ENCODE results near the gene MAP3K14. TPM values are rescaled to one million over a fixed set of nuclear protein-coding genes. Genes with fewer than 3 reads are reported as not detected.

The MAP3K14 gene
- polyA plus RNA-seq, 1 of the 3 experiments (the other 2 are of a cell fraction) = 11.9 TPM

DNA sequence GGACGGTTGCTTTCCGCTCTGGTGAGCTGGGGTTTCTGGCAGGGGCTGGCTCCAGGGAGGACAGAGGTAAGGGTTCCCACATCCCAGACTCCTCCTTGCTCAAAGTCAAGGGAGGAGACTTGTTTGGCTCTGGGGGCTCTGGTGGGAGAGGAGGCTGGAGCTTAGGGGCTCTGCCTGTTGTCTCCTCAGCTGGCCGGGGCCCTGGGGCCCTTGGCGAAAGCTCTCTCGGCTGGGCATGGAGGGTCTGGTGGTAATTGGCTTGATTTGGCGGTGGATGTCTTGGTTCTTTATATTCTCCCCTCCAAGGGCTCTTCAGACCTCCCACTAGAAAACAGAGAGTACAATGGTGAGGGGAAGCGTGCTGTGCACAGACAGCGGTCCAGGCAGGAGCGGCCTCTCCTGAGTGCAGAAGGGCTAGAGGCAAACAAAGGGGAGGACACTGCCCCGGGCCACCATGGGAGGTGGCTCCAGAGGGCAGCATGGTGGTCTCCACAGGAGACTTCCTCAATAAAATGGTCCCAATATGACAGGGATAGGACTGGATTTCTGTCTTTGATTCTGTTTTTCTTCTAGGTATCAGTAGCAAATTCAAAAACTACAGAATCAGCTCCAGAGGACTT lies 49.3 kb downstream of the MAP3K14 start:
- ChIA-PET CTCF (interaction anchor here (1.1 to 3.3 kb wide), 5 partner anchors 9 to 132 kb away, joined by 3 to 15 read pairs (median 7); partner anchors contain the start of gene ACBD4), POLR2A (no interaction called here)
- no peaks in the 10 kb centered on the region for H3K9me2 ChIP-seq
- H3K4me1 ChIP-seq (ENCODE audit: control insufficient read depth in 1 of 2, insufficient read depth in 2 of 2, low read depth in 1 of 2, low read length in 1 of 2) = peaks cover 0 to 9% of the 10 kb centered on the region in 2 experiments; a peak in 2 of 4 replicates
- H3K27ac ChIP-seq (ENCODE audit: low read depth in 2 of 2, low read length in 1 of 2) = peak overlapping the region in 1 of 2 experiments; percentile 84; a peak in 1 of 4 replicates
- peaks cover 34% of the 10 kb centered on the region for H4K20me1 ChIP-seq (ENCODE audit: insufficient read depth)
- no peaks in the 10 kb centered on the region for H3K79me2 ChIP-seq (ENCODE audit: insufficient read depth)
- H3K27me3 ChIP-seq (ENCODE audit: insufficient read depth) = no peaks in the 10 kb centered on the region
- no peaks in the 10 kb centered on the region for H3K9me3 ChIP-seq
- no peak for TF ChIP-seq CHD2 (IDR thresholded peaks at IDR 0.05; ENCODE audit: low read length, partially characterized antibody)
- TF ChIP-seq NRF1 (IDR thresholded peaks at IDR 0.05; ENCODE audit: low read depth, low read length) = no peak
- TF ChIP-seq, protein P1, sequence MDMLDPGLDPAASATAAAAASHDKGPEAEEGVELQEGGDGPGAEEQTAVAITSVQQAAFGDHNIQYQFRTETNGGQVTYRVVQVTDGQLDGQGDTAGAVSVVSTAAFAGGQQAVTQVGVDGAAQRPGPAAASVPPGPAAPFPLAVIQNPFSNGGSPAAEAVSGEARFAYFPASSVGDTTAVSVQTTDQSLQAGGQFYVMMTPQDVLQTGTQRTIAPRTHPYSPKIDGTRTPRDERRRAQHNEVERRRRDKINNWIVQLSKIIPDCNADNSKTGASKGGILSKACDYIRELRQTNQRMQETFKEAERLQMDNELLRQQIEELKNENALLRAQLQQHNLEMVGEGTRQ (IDR thresholded peaks at IDR 0.05; ENCODE audit: borderline replicate concordance, low read depth, low read length) = no peak
- no peak for TF ChIP-seq RAD21 (IDR thresholded peaks at IDR 0.05; ENCODE audit: low read length)
- TF ChIP-seq SIN3A (IDR thresholded peaks at IDR 0.05; ENCODE audit: borderline replicate concordance, low read depth, low read length) = no peak
- TF ChIP-seq NFIC (IDR thresholded peaks at IDR 0.05; ENCODE audit: borderline replicate concordance) = no peak
- TF ChIP-seq JUND (IDR thresholded peaks at IDR 0.05) = no peak
- TF ChIP-seq, protein P2, sequence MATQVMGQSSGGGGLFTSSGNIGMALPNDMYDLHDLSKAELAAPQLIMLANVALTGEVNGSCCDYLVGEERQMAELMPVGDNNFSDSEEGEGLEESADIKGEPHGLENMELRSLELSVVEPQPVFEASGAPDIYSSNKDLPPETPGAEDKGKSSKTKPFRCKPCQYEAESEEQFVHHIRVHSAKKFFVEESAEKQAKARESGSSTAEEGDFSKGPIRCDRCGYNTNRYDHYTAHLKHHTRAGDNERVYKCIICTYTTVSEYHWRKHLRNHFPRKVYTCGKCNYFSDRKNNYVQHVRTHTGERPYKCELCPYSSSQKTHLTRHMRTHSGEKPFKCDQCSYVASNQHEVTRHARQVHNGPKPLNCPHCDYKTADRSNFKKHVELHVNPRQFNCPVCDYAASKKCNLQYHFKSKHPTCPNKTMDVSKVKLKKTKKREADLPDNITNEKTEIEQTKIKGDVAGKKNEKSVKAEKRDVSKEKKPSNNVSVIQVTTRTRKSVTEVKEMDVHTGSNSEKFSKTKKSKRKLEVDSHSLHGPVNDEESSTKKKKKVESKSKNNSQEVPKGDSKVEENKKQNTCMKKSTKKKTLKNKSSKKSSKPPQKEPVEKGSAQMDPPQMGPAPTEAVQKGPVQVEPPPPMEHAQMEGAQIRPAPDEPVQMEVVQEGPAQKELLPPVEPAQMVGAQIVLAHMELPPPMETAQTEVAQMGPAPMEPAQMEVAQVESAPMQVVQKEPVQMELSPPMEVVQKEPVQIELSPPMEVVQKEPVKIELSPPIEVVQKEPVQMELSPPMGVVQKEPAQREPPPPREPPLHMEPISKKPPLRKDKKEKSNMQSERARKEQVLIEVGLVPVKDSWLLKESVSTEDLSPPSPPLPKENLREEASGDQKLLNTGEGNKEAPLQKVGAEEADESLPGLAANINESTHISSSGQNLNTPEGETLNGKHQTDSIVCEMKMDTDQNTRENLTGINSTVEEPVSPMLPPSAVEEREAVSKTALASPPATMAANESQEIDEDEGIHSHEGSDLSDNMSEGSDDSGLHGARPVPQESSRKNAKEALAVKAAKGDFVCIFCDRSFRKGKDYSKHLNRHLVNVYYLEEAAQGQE (IDR thresholded peaks at IDR 0.05; ENCODE audit: low read depth, low read length) = no peak
- TF ChIP-seq, protein P3, sequence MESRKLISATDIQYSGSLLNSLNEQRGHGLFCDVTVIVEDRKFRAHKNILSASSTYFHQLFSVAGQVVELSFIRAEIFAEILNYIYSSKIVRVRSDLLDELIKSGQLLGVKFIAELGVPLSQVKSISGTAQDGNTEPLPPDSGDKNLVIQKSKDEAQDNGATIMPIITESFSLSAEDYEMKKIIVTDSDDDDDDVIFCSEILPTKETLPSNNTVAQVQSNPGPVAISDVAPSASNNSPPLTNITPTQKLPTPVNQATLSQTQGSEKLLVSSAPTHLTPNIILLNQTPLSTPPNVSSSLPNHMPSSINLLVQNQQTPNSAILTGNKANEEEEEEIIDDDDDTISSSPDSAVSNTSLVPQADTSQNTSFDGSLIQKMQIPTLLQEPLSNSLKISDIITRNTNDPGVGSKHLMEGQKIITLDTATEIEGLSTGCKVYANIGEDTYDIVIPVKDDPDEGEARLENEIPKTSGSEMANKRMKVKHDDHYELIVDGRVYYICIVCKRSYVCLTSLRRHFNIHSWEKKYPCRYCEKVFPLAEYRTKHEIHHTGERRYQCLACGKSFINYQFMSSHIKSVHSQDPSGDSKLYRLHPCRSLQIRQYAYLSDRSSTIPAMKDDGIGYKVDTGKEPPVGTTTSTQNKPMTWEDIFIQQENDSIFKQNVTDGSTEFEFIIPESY (IDR thresholded peaks at IDR 0.05; ENCODE audit: borderline replicate concordance, low read depth) = no peak
- TF ChIP-seq TCF12 (IDR thresholded peaks at IDR 0.05) = no peak
- TF ChIP-seq, protein P4, sequence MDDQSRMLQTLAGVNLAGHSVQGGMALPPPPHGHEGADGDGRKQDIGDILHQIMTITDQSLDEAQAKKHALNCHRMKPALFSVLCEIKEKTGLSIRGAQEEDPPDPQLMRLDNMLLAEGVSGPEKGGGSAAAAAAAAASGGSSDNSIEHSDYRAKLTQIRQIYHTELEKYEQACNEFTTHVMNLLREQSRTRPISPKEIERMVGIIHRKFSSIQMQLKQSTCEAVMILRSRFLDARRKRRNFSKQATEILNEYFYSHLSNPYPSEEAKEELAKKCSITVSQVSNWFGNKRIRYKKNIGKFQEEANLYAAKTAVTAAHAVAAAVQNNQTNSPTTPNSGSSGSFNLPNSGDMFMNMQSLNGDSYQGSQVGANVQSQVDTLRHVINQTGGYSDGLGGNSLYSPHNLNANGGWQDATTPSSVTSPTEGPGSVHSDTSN (IDR thresholded peaks at IDR 0.05) = no peak
- no peak for TF ChIP-seq FOSL2 (IDR thresholded peaks at IDR 0.05; ENCODE audit: borderline replicate concordance, low read depth)
- no peak for TF ChIP-seq POLR2AphosphoS5 (IDR thresholded peaks at IDR 0.05; ENCODE audit: low read depth, low read length)
- TF ChIP-seq RXRA (IDR thresholded peaks at IDR 0.05; ENCODE audit: borderline replicate concordance, low read depth) = no peak
- no peak for TF ChIP-seq GABPA (IDR thresholded peaks at IDR 0.05; ENCODE audit: low read depth)
- no peak overlapping the region for H2AFZ ChIP-seq (ENCODE audit: low read depth)
- H3K4me3 ChIP-seq (ENCODE audit: low read depth in 2 of 2, low read length in 1 of 2) = no peak overlapping the region
- H3F3A ChIP-seq (replicated peaks; ENCODE audit: insufficient read depth) = peaks cover 33% of the 10 kb centered on the region
- no peak for DNase-seq
- WGBS (ENCODE audit: low lambda C conversion rate) = 97% methylated on average over 5 of the region's 10 CpGs
- H3K36me3 ChIP-seq (replicated peaks in 1 of 2; ENCODE audit: control insufficient read depth in 1 of 2, insufficient read depth in 2 of 2, low read length in 1 of 2) = peaks cover 63 to 70% of the 10 kb centered on the region in 2 experiments
- H3K4me2 ChIP-seq = no peak overlapping the region
- no peak overlapping the region for H3K9ac ChIP-seq

All from SK-N-SH (cell line).